DMS114 treated with DMSO at 0.1 percent for 48 hours (cell line): Measurements from ENCODE around the gene MEIOSIN.
"Not testable (repeated sequence)": the region's sequence is repeated elsewhere in the genome, so short reads cannot be mapped to it uniquely, and the experiment has no call there.

Source experiments
- DNase-seq: peaks from one replicate; lab custom pipeline; 2025; ENCODE audit not compliant: unreplicated experiment; lab: John Stamatoyannopoulos, UW

MEIOSIN gene

DNA sequence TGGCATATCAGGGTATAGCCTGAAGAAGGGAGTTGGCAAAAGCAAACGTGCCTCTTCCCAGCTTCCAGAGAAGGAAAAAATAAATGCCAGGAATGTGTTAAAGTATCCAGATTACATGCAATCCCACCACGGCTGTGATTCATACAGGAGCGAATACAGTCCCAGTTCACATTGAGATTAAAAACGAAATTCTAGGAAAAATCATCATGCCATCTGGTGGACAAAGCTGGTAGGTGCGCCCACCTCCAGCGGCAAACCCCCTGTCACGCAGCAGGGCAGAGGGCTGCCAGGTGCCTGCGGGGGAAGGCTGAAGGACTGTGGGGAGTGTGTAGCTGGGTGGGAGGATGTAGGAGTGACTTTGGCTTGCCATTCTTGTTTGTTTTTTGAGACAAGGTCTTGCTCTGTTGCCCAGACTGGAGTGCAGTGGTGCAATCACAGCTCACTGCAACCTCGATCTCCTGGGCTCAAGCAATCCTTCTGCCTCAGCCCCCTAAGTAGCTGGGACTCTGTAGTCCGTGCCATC, 65.8 kb downstream of the MEIOSIN start:
- peak; percentile 50 for DNase-seq

DNA sequence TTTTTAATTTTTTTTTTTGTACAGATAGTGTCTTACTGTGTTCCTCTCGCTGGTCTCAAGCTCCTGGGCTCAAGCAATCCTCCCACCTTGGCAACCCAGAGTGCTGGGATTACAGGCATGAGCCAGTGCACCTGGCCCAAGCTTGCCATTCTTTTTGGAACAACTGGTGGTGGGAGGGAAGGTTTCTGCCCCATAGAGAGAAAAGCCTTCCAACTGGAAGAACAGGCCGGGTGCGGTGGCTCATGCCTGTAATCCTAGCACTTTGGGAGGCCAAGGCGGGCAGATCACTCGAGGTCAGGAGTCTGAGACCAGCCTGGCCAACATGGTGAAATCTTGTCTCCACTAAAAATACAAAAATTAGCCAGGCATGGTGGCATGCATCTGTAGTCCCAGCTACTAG, 66.3 kb downstream of the MEIOSIN start:
- DNase-seq = not testable (repeated sequence)

DNA sequence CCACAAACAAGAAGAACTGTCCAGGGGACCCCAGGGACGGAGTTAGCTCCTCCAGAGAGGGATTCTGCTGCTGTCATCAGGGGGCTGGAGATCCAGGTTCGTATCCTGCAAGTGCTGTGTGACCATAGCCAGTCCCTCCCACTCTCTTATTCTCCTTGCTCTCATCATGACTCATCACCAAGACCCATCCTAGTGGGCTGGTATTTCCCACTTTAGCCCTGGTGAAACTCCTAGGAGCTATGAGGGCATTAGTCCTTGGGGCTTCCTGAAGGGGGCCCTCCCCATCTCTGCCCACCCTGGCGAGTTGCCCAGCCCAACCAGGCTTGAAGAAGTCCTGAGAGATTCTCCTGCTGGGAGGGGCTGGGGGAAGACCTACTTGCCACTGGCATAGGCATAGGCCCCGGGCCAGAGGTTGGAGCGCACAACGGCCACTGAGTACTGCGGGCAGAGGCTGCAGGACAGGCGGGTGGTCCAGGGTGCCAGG, 66.9 kb downstream of the MEIOSIN start:
- no peak for DNase-seq

DNA sequence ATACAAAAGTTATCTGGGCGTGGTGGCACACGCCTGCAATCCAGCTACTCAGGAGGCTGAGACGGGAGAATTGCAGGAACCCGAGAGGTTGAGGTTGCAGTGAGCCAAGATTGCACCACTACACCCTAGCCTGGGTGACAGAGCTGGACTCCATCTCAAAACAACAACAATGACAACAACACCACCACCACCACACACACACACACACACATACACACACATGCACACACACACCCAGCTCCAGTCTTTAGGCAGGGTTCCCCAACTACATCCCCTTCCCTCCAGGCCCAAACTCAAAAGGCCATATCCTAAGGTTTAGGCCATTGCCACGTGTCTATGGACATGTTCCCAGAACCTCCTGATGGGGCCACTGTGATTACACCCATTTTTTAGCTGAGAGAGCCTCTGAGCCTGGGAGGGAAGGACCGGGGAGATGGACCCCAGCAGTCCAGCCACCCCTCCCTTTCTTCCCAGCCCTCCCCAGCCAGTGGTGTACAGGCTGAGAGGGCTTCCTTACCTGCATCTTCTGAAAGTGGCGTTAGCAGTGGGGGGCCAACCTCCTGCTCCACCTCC, 68.5 kb downstream of the MEIOSIN start:
- DNase-seq = no peak

DNA sequence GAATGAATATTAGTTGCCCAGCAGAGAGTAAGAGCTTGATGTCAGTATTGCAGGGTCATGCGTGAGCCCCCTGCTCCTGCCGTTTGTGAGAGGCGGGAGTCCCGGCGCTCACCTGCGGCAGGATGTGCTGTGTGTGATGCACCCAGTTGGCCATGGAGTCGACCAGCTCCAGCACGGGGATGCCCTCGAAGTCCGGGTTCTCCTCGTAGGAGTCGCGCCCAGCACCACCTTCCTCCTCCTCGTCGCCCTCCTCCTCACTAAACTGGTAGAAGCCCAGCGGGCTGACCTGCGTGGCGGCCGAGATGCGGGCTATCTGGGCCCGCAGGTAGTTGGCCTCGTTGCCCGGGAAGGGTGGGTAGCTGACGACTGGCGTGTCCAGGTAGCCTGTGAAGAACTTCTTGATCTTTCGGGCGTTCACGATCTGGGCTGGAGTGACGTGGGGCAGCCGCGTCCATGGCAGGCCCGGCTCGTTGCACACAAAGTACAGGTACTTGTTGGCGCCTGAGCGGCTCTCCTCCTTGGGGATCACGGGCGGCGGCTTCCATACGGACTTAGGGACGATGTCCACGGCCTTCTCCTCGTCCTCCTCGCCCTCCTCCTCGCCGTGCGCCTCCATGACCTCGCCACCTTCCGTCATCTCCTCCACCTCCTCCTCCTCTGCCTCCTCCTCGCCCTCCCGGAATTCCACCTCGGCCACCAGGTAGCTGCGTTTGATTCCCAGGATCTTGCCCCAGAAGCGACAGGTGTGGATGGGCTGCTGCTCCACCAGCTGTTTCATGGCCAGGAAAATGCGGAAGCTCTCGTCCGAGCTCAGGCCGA, 71.1 kb downstream of the MEIOSIN start:
- no peak for DNase-seq

DNA sequence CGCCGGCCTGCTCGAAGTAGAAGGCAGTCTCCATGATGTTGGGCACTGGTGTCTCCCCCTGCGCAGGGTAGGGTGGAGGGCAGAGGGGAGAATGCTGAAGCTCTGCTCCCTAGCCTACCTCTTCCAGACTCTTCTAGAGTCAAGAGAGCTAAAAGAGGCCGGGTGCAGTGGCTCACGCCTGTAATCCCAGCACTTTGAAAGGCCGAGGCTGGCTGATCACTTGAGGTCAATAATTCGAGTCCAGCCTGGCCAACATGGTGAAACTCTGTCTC, 71.7 kb downstream of the MEIOSIN start:
- no peak for DNase-seq

DNA sequence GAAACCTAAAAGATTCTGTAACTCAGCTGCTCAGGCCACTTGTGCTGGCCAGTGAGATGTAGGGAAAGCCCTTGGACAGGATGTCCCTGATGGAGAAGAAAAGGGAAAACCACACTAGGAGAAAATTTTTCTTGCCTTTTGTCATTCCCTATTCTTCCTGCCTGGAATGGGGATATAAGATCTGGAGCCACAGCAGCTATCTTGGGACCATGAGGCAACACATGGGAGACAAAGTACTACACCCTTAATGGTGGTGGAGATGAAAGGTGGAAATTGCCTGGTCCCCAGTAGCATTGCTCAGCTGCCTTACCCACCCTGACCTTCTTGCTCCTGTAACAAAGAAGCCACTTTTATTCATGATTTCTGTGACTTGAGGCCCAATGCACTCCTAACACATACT, 72.5 kb downstream of the MEIOSIN start:
- no peak for DNase-seq

GRCh38 chr19:45809643-45810159, 76.5 kb downstream of the MEIOSIN start:
- DNase-seq = no peak

DNA sequence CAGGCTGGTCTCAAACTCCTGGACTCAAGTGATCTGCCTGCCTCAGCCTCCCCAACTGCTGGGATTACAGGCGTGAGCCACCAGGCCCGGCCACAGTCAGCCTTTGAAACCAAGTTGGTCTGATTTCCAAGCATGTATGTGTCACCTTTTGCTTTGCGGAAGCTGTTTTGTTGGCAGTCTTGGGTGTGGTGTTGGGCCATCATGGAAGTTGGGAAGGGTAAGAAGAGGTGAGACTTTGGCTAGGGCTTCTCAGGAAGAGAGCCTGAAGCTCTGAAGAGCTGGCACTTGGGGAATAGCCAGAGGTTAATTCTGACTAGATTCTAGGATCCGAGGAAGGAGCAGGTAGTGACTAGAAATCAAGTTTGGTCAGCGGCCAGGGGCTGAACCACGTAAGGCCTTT, 79.1 kb downstream of the MEIOSIN start:
- no peak for DNase-seq
